Tibial nerve (tissue), 3 donors: ENCODE measurements around the gene RFK.

Experiments used
- CTCF ChIP-seq, 5 experiments: fragments of 200-600 bp in 3 of 5; fragments of 450-650 bp in 2 of 5; sonication (generic) in 3 of 5; IDR thresholded peaks; one replicate each; pipeline ENCODE4 v1.5.1; 2016 to 2019; ENCODE audit warnings: antibody characterized with exemption in 5 of 5, mild to moderate bottlenecking in 3 of 5, moderate library complexity in 2 of 5
- POLR2A ChIP-seq, 2 donors: fragments of 450-650 bp; IDR thresholded peaks; one replicate each; pipeline ENCODE4 v1.6.1; 2017; ENCODE audit warnings: antibody characterized with exemption in 2 of 2, mild to moderate bottlenecking in 2 of 2, moderate library complexity in 2 of 2

- TF ChIP-seq CTCF (IDR thresholded peaks at IDR 0.05) (no peak), POLR2A (IDR thresholded peaks at IDR 0.05) (no peak)
Measured at GRCh38 chr9:76425677-76426453, 31.6 kb upstream of the RFK start.
